HUES48 (cell line): ENCODE data around the gene CRYBA4.

ENCODE experiments used
- H3K27ac ChIP-seq: one replicate; pipeline ENCODE4 v1.7.0; 2013; ENCODE audit warnings: low read depth, low read length, inconsistent platforms
- H3K27me3 ChIP-seq: 2 replicates; pipeline ENCODE4 v1.6.1; 2013; ENCODE audit warnings: mild to moderate bottlenecking, low read length; ENCODE audit not compliant: control insufficient read depth, insufficient read depth
- H3K36me3 ChIP-seq: 2 replicates; pipeline ENCODE4 v1.6.1; 2013; ENCODE audit warnings: low read length; ENCODE audit not compliant: control insufficient read depth, insufficient read depth
- H3K4me1 ChIP-seq: 2 replicates; pipeline ENCODE4 v1.6.1; 2013; ENCODE audit warnings: mild to moderate bottlenecking, low read length; ENCODE audit not compliant: control insufficient read depth, insufficient read depth
- H3K4me3 ChIP-seq: 2 replicates; pipeline ENCODE4 v1.5.1; 2013; ENCODE audit warnings: mild to moderate bottlenecking, low read depth, low read length
- H3K9ac ChIP-seq: 2 replicates; pipeline ENCODE4 v1.6.1; 2013; ENCODE audit warnings: mild to moderate bottlenecking, low read depth, low read length, moderate library complexity
- H3K9me3 ChIP-seq: 2 replicates; pipeline ENCODE4 v1.6.1; 2013; ENCODE audit warnings: low read length; ENCODE audit not compliant: control insufficient read depth, insufficient read depth

CRYBA4 gene

GRCh38 chr22:26675687-26676268 lies 54.0 kb downstream of the CRYBA4 start:
- no peak overlapping the region for H3K27ac ChIP-seq
- peaks cover 38% of the 10 kb centered on the region for H3K4me1 ChIP-seq
- H3K4me3 ChIP-seq: no peak overlapping the region
- H3K9me3 ChIP-seq: no peaks in the 10 kb centered on the region
- peaks cover 3% of the 10 kb centered on the region; the same call in 1 of the 2 replicates for H3K36me3 ChIP-seq
- H3K27me3 ChIP-seq: no peaks in the 10 kb centered on the region
- H3K9ac ChIP-seq: no peak overlapping the region

- H3K27me3 ChIP-seq: no peaks in the 10 kb centered on the region
- no peak overlapping the region for H3K9ac ChIP-seq
- H3K27ac ChIP-seq: no peak overlapping the region
- H3K36me3 ChIP-seq: 0 out of 2 replicates have a peak, but pooled peaks cover 6% of the 10 kb centered on the region
- no peak overlapping the region for H3K4me3 ChIP-seq
- no peaks in the 10 kb centered on the region for H3K9me3 ChIP-seq
- peaks cover 38% of the 10 kb centered on the region for H3K4me1 ChIP-seq
Observed at GRCh38 chr22:26677217-26677616, 55.5 kb downstream of the CRYBA4 start.

- no peak overlapping the region for H3K27ac ChIP-seq
- H3K36me3 ChIP-seq: 0 out of 2 replicates have a peak, but pooled peaks cover 6% of the 10 kb centered on the region
- no peak overlapping the region for H3K4me3 ChIP-seq
Observed at GRCh38 chr22:26679003-26679629, 57.4 kb downstream of the CRYBA4 start.

More at GRCh38 chr22:26679003-26679629, 57.4 kb downstream of the CRYBA4 start:
- Histone ChIP-seq H3K27me3 (no peaks in the 10 kb centered on the region), H3K9me3 (no peaks in the 10 kb centered on the region), H3K9ac (no peak overlapping the region), H3K4me1 (peaks cover 26% of the 10 kb centered on the region)
